Type B pancreatic cell (in vitro differentiated cells): ENCODE measurements around the gene CSNK1G2. TPM values are rescaled to one million over a fixed set of nuclear protein-coding genes. Genes with fewer than 3 reads are reported as not detected.

Source experiments
- DNase-seq: peaks from one replicate; pipeline ENCODE4 v3.0.0; 2021; ENCODE audit warnings: mixed read lengths; ENCODE audit not compliant: unreplicated experiment; ENCODE audit errors: extremely low spot score
- H3K27ac Mint-ChIP-seq: 2 replicates; pipeline ENCODE4 v1.8.0; 2021; ENCODE audit warnings: mild to moderate bottlenecking, mixed read lengths
- H3K27me3 Mint-ChIP-seq: 2 replicates; pipeline ENCODE4 v1.8.0; 2021; ENCODE audit warnings: mixed read lengths
- H3K36me3 Mint-ChIP-seq: 2 replicates; pipeline ENCODE4 v1.8.0; 2021; ENCODE audit warnings: mixed read lengths
- H3K4me1 Mint-ChIP-seq: one replicate; pipeline ENCODE4 v1.8.0; 2021; ENCODE audit warnings: mixed read lengths; ENCODE audit not compliant: unreplicated experiment
- H3K4me3 Mint-ChIP-seq: 2 replicates; pipeline ENCODE4 v1.8.0; 2021; ENCODE audit warnings: mild to moderate bottlenecking, mixed read lengths
- H3K9me3 Mint-ChIP-seq: 2 replicates; pipeline ENCODE4 v1.8.0; 2021; ENCODE audit warnings: mixed read lengths
- long read RNA-seq: library from polyadenylated mRNA; unstranded; transcript quantifications from one replicate; pipeline ENCODE4 v2.0.0, GENCODE V29; 2020
- total RNA-seq: library from RNA; stranded (reverse); gene quantifications from 2 replicates; pipeline ENCODE4 v1.2.1, GENCODE V29; 2021; ENCODE audit warnings: low replicate concordance
- TF ChIP-seq, protein P1 (sequence below): fragments of 200-600 bp; sonication (generic); conservative IDR thresholded peaks from 2 replicates; pipeline ENCODE4 v1.5.0; 2021; ENCODE audit warnings: antibody characterized with exemption, mild to moderate bottlenecking

CSNK1G2 gene
- 68.9 and 71.6 TPM in 2 replicates for total RNA-seq
- long read RNA-seq = 0 reads

DNA sequence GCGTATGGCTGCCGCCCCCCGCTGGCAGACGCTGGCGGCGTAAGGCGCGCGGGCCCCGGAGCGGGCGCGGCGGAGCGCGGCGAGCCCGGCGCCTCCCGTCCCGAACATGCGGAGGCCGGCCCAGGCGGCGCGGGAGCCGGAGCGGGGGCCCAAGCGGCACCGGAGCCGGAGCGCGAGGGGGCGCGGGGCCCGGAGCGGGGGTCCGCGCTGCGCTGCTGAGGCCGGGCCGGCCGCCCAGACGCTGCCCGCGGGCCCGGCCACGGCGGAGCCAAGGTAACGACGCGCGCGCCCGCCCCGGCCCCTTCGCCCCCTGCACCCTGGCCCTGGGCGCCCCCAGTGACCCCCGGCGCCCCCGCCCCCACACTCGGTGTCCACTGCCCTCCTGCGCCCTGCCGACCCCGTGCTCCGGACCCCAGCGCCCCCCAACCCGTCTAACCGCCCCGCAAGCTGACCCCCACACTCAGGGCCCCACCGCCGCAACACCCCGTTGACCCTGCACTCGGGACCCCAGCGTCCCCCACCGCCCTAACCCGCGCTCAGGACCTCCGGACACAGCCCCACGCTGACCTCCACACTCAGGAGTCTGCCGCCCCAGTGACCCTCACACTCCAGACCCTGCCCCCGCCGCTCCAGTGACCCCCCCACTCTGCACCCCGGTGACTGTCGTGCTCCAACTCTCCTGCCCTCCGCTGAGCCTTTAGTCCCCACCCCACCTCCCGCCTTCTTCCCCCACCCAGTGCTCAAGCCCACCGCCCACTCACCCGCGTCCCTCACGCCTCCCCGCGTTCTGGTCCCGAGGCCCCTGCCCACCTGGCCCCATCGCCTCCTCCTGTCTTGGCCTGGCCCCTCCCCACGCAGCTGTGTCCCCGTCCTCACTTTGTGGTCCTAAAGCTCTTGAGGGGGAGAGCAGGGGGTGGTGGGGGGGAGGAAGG is at the start of gene CSNK1G2:
Gene CSNK1G2, plus strand, starts transcription at position 27 of the 932 bp plus-strand sequence. CDS start 28,601 bp downstream, outside the sequence.
- Mint-ChIP-seq H3K4me1 (peaks cover 21% of the 10 kb centered on the region), H3K4me3 (peak within 1 kb of the TSS; percentile 92), H3K27me3 (no peaks in the 10 kb centered on the region), H3K36me3 (no peaks in the 10 kb centered on the region), H3K9me3 (no peaks in the 10 kb centered on the region), H3K27ac (peak within 1 kb of the TSS; percentile 96)
- TF ChIP-seq, protein P1, sequence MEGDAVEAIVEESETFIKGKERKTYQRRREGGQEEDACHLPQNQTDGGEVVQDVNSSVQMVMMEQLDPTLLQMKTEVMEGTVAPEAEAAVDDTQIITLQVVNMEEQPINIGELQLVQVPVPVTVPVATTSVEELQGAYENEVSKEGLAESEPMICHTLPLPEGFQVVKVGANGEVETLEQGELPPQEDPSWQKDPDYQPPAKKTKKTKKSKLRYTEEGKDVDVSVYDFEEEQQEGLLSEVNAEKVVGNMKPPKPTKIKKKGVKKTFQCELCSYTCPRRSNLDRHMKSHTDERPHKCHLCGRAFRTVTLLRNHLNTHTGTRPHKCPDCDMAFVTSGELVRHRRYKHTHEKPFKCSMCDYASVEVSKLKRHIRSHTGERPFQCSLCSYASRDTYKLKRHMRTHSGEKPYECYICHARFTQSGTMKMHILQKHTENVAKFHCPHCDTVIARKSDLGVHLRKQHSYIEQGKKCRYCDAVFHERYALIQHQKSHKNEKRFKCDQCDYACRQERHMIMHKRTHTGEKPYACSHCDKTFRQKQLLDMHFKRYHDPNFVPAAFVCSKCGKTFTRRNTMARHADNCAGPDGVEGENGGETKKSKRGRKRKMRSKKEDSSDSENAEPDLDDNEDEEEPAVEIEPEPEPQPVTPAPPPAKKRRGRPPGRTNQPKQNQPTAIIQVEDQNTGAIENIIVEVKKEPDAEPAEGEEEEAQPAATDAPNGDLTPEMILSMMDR = no peak
- DNase-seq = peak; percentile 70

DNA sequence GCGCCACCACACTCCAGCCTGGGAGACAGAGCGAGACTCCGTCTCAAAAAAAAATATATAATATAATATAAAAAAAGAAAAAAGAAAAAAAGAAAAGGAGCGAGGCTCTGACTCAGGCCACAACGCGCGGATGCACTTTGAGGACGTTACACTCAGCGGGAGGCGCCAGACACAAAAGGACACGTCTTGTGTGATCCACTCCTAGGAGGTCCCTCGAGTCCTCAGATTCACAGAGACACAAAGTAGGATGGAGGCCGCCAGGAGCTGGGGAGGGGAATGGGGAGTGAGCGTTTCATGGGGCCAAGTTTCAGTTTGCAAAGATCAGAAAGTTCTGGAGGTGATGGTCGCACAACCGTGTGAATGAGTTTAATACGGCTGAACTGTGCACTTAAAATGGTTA is 47.2 kb upstream of the CSNK1G2 start:
- Mint-ChIP-seq H3K27ac (no peak overlapping the region), H3K4me3 (no peak overlapping the region), H3K9me3 (no peaks in the 10 kb centered on the region), H3K36me3 (no peaks in the 10 kb centered on the region), H3K27me3 (no peaks in the 10 kb centered on the region), H3K4me1 (peaks cover 5% of the 10 kb centered on the region)
- no peak for DNase-seq
- TF ChIP-seq, protein P1 = no peak

DNA sequence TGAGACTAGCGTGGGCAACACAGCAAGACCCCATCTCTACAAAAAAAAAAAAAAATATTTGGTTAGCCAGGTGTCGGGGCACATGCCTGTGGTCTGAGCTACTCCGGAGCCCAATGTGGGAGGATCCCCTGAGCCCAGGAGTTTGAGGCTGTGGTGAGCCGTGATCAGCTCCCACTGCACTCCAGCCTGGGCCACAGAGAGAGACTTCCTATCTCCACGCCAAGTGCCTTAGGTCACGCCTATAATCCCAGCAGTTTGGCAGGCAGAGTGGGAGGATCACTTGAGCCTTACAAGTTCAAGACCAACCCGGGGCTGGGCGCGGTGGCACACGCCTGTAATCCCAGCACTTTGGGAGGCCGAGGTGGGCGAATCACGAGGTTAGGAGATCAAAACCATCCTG is 44.5 kb upstream of the CSNK1G2 start:
- H3K4me1 Mint-ChIP-seq = peaks cover 5% of the 10 kb centered on the region
- no peak overlapping the region for H3K27ac Mint-ChIP-seq
- no peaks in the 10 kb centered on the region for H3K27me3 Mint-ChIP-seq
- TF ChIP-seq, protein P1 = no peak
- DNase-seq = no peak
- no peaks in the 10 kb centered on the region for H3K36me3 Mint-ChIP-seq
- H3K9me3 Mint-ChIP-seq = no peaks in the 10 kb centered on the region
- H3K4me3 Mint-ChIP-seq = no peak overlapping the region

DNA sequence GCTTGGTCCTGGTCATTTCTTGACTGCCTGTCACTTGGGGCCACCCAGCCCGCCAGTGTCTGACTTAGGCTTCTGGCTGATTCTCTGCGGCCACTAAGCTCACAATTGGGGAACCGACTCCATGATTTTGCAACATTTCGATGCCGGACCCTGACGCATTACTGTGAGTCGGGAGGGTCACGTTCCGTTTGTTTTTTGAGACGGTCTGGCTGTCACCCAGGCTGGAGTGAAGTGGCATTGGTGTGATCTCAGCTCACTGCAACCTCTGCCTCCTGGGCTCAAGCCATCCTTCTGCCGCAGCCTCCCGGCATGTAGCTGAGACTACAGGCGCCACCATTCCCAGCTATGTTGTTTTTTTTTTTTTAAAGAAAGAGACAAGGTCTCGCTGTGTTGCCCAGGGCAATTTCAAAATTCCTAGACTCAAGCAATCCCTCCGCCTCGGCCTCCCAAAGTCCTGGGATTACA is 39.0 kb upstream of the CSNK1G2 start:
- no peaks in the 10 kb centered on the region for H3K9me3 Mint-ChIP-seq
- H3K36me3 Mint-ChIP-seq = peaks cover 4% of the 10 kb centered on the region
- H3K27me3 Mint-ChIP-seq = no peaks in the 10 kb centered on the region
- H3K4me1 Mint-ChIP-seq = peaks cover 18% of the 10 kb centered on the region
- H3K27ac Mint-ChIP-seq = no peak overlapping the region
- no peak for DNase-seq
- TF ChIP-seq, protein P1 = no peak
- H3K4me3 Mint-ChIP-seq = no peak overlapping the region

DNA sequence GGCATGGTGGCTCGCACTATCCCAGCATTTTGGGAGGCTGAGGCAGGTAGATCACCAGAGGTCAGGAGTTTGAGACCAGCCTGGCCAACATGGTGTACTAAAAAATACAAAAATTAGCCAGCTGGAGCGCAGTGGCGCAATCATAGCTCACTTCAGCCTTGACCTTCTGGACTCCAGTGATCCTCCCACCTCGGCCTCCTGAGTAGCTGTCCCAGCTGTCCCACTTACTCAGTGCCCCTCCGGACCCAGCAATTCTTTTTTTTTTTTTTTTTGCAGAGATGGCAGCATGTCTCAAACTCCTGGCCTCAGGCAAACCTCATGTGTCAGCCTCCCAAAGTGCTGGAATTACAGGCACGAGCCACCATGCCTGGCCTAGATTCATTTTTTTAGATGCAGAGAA is 38.0 kb upstream of the CSNK1G2 start:
- TF ChIP-seq, protein P1 = no peak
- H3K9me3 Mint-ChIP-seq = no peaks in the 10 kb centered on the region
- no peaks in the 10 kb centered on the region for H3K27me3 Mint-ChIP-seq
- H3K27ac Mint-ChIP-seq = peak overlapping the region; percentile 97
- peaks cover 4% of the 10 kb centered on the region for H3K36me3 Mint-ChIP-seq
- H3K4me3 Mint-ChIP-seq = peak overlapping the region; percentile 52
- DNase-seq = no peak
- H3K4me1 Mint-ChIP-seq = peaks cover 12% of the 10 kb centered on the region
